K562 (cell line): Measurements from ENCODE around the gene MECP2. TPM values are rescaled to one million over a fixed set of nuclear protein-coding genes. Genes with fewer than 3 reads are reported as not detected.

ENCODE experiments used
- AFF4 ChIP-seq: sonication (generic); formaldehyde crosslinking; IDR thresholded peaks from 2 replicates; pipeline ENCODE4 v1.8.0; 2023; ENCODE audit warnings: mild to moderate bottlenecking, missing genetic modification reagents
- GABPB1 ChIP-seq: sonication (generic); formaldehyde crosslinking; IDR thresholded peaks from 2 replicates; pipeline ENCODE4 v1.8.0; 2022; ENCODE audit warnings: mild to moderate bottlenecking, missing genetic modification reagents
- NEUROD1 ChIP-seq: fragments of 150-350 bp; IDR thresholded peaks from 2 replicates; pipeline ENCODE4 v1.6.1; 2014; ENCODE audit warnings: borderline replicate concordance, low read length, low read depth; ENCODE audit not compliant: partially characterized antibody
- NFYB ChIP-seq: IDR thresholded peaks from 2 replicates; pipeline ENCODE4 v1.6.1; 2011; ENCODE audit warnings: mild to moderate bottlenecking, moderate library complexity; ENCODE audit not compliant: insufficient read length; ENCODE audit errors: extremely low read depth
- RBM17 ChIP-seq: fragments of 200-400 bp; formaldehyde crosslinking; IDR thresholded peaks from 2 replicates; pipeline ENCODE4 v1.6.1; 2017; ENCODE audit warnings: low read depth, mild to moderate bottlenecking, low read length, borderline replicate concordance
- RBM22 ChIP-seq: fragments of 200-400 bp; formaldehyde crosslinking; IDR thresholded peaks from 2 replicates; pipeline ENCODE4 v1.6.1; 2018; ENCODE audit warnings: low read length, low read depth; ENCODE audit not compliant: poor library complexity, severe bottlenecking
- SMARCC2 ChIP-seq: fragments of 450-650 bp; IDR thresholded peaks from 2 replicates; pipeline ENCODE4 v1.6.1; 2017; ENCODE audit warnings: antibody characterized with exemption, moderate library complexity, mild to moderate bottlenecking, low read depth
- SRF ChIP-seq, 2 experiments: fragments of 250-450, 450-650 bp in 1 of 2; sonication (Bioruptor Pico) in 1 of 2; sonication (generic) in 1 of 2; formaldehyde crosslinking; IDR thresholded peaks; 2 replicates each; pipeline versions ENCODE4 v1.5.0 to v1.5.1; 2020 to 2022; ENCODE audit warnings: mild to moderate bottlenecking in 1 of 2, missing genetic modification reagents in 1 of 2
- STAT5A ChIP-seq: IDR thresholded peaks from 2 replicates; pipeline ENCODE4 v1.6.1; 2012; ENCODE audit warnings: low read length, inconsistent platforms, borderline replicate concordance
- TAF7 ChIP-seq: fragments of 450-650 bp; IDR thresholded peaks from 2 replicates; pipeline ENCODE4 v1.6.1; 2016; ENCODE audit warnings: missing genetic modification characterization, missing compliant biosample characterization
- U2AF2 ChIP-seq: fragments of 200-400 bp; formaldehyde crosslinking; optimal IDR thresholded peaks from 2 replicates; pipeline ENCODE3; 2017; ENCODE audit warnings: low read depth, mild to moderate bottlenecking, low read length
- ZBTB7A ChIP-seq: IDR thresholded peaks from 2 replicates; pipeline ENCODE4 v1.6.1; 2011; ENCODE audit warnings: low read depth, mild to moderate bottlenecking, low read length, moderate library complexity, borderline replicate concordance; ENCODE audit not compliant: control insufficient read depth
- ZBTB9 ChIP-seq: fragments of 450-650 bp; formaldehyde crosslinking; IDR thresholded peaks from 2 replicates; pipeline ENCODE4 v1.4.0; 2020; ENCODE audit warnings: mild to moderate bottlenecking, moderate library complexity
- ZNF143 ChIP-seq: sonication (generic); formaldehyde crosslinking; IDR thresholded peaks from 2 replicates; pipeline ENCODE4 v1.9.0; 2022; ENCODE audit warnings: mild to moderate bottlenecking, missing genetic modification reagents
- ZNF197 ChIP-seq: fragments of 200-800 bp; sonication (Bioruptor generic); IDR thresholded peaks from 2 replicates; pipeline ENCODE4 v1.6.1; 2016; ENCODE audit warnings: low read depth, missing genetic modification characterization, missing compliant biosample characterization
- ZSCAN29 ChIP-seq: fragments of 450-650 bp; IDR thresholded peaks from 2 replicates; pipeline ENCODE4 v1.6.1; 2017
- polyA plus RNA-seq, 8 experiments: library from polyadenylated mRNA; depleted of rRNA in 4 of 8; stranded (reverse) in 5 of 8; unstranded in 3 of 8; fragments of >200 nt; fragmentation: Nextera tagmentation in 2 of 8; fragmentation: Illumina TruSeq in 1 of 8; extraction: Ambion mirVana in 2 of 8; extraction: Trizol in 1 of 8; gene quantifications; 2 replicates each; pipeline versions ENCODE4 v1.2.1 to v1.2.3, GENCODE V29; 2011 to 2014; ENCODE audit warnings: inconsistent platforms in 1 of 8, missing spikeins in 1 of 8
- total RNA-seq, 7 experiments: library from RNA; depleted of rRNA in 6 of 7; stranded (reverse); fragments of >200 nt in 6 of 7; fragmentation: Illumina TruSeq in 2 of 7; extraction: Trizol in 2 of 7; gene quantifications; 2 replicates each; pipeline versions ENCODE4 v1.2.1 to v1.2.3, GENCODE V29; 2011 to 2021; ENCODE audit warnings: low replicate concordance in 1 of 7
- TF ChIP-seq, protein P1 (sequence below): sonication (generic); formaldehyde crosslinking; IDR thresholded peaks from 2 replicates; pipeline ENCODE4 v1.8.0; 2022; ENCODE audit warnings: mild to moderate bottlenecking, missing genetic modification reagents

The MECP2 gene
- total and polyA plus RNA-seq, 9 of the 15 experiments (the other 6 are each of a cell fraction or from before 2014, with no cell fraction given) = 2.1 to 50.9 (median 30.5) TPM

DNA sequence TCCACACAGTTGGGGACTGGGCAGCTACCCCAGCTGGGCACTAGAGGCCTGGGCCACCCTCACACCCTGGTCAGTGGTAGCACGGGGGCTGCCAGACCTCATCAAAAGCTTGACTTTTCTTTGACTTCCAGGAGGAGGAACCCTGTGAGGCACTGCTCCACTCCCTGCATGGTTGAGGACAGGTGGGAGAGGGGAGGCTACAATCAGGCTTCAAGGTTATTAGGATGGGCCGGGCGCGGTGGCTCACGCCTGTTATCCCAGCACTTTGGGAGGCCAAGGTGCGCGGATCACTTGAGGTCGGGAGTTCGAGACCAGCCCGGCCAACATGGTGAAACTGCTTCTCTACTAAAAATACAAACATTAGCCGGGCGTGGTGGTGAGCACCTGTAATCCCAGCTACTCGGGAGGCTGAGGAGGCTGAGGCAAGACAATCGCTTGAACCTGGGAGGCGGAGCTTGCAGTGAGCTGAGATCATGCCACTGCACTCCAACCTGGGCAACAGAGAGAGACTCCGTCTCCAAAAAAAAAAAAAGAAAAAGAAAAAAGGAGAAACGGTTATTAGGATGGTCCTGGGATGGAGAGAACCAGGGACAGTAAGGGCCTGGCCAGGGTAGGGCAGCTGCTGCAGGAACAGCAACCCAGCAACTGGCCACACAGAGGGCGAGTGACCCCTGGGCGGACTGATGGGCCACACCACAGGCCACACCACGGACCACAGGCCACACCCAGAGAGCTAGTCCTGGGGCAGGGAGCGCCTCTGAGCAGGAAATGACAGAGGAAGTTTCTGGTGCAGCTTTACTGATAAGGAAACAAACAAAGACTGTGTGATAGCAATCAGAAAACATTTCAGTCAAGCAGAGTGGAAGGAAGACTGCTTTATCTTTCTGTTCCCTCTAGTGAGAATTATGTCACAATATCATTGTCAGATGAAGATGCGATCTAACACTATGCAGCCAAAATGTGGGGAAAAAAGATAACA is 26.0 kb upstream of the MECP2 start (continued):
- TF ChIP-seq, protein P1, sequence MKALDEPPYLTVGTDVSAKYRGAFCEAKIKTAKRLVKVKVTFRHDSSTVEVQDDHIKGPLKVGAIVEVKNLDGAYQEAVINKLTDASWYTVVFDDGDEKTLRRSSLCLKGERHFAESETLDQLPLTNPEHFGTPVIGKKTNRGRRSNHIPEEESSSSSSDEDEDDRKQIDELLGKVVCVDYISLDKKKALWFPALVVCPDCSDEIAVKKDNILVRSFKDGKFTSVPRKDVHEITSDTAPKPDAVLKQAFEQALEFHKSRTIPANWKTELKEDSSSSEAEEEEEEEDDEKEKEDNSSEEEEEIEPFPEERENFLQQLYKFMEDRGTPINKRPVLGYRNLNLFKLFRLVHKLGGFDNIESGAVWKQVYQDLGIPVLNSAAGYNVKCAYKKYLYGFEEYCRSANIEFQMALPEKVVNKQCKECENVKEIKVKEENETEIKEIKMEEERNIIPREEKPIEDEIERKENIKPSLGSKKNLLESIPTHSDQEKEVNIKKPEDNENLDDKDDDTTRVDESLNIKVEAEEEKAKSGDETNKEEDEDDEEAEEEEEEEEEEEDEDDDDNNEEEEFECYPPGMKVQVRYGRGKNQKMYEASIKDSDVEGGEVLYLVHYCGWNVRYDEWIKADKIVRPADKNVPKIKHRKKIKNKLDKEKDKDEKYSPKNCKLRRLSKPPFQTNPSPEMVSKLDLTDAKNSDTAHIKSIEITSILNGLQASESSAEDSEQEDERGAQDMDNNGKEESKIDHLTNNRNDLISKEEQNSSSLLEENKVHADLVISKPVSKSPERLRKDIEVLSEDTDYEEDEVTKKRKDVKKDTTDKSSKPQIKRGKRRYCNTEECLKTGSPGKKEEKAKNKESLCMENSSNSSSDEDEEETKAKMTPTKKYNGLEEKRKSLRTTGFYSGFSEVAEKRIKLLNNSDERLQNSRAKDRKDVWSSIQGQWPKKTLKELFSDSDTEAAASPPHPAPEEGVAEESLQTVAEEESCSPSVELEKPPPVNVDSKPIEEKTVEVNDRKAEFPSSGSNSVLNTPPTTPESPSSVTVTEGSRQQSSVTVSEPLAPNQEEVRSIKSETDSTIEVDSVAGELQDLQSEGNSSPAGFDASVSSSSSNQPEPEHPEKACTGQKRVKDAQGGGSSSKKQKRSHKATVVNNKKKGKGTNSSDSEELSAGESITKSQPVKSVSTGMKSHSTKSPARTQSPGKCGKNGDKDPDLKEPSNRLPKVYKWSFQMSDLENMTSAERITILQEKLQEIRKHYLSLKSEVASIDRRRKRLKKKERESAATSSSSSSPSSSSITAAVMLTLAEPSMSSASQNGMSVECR (CRISPR knock-in tag) = no peak
- TF ChIP-seq ZBTB9 (CRISPR knock-in tag) (peak; percentile 100), NFYB (no peak), ZNF143 (CRISPR knock-in tag) (no peak), ZSCAN29 (no peak), GABPB1 (no peak), NEUROD1 (peak; percentile 79), SRF (CRISPR knock-in tag; IDR thresholded peaks at IDR 0.05) (no peak), U2AF2 (no peak), ZNF197 (CRISPR knock-in tag) (no peak), RBM17 (no peak), SMARCC2 (peak; percentile 93; the same call in 1 of the 2 replicates), AFF4 (CRISPR knock-in tag) (no peak), STAT5A (peak; percentile 76), TAF7 (tag) (no peak), RBM22 (no peak), ZBTB7A (peak; percentile 55; the same call in 1 of the 2 replicates)
